DND-41 (cell line): Measurements from ENCODE around the gene BARHL2.

Experiments
- ATAC-seq: fragments of 200-7000 bp; cut with Tn5 transposase; 3 replicates; pipeline ENCODE4 v1.9.1; 2021; ENCODE audit warnings: low read depth; ENCODE audit not compliant: insufficient read depth
- DNase-seq: peaks from one replicate; pipeline ENCODE4 v3.0.0-alpha.2; 2020
- H2AFZ ChIP-seq: 2 replicates; pipeline ENCODE4 v1.6.0; 2012; ENCODE audit warnings: low read depth, low read length
- H3K27ac ChIP-seq: 2 replicates; pipeline ENCODE4 v1.5.1; 2012; ENCODE audit warnings: low read length, inconsistent platforms
- H3K27me3 ChIP-seq: fragments of 200-600 bp; sonication (generic); 2 replicates; pipeline ENCODE4 v1.6.0; 2012; ENCODE audit warnings: low read length, mild to moderate bottlenecking, inconsistent platforms; ENCODE audit not compliant: insufficient read depth, poor library complexity
- H3K36me3 ChIP-seq: 2 replicates; pipeline ENCODE4 v1.5.1; 2012; ENCODE audit warnings: low read length, inconsistent platforms; ENCODE audit not compliant: insufficient read depth
- H3K4me1 ChIP-seq: 2 replicates; pipeline ENCODE4 v1.5.1; 2012; ENCODE audit warnings: mild to moderate bottlenecking, low read length; ENCODE audit not compliant: insufficient read depth
- H3K4me2 ChIP-seq: 2 replicates; pipeline ENCODE4 v1.6.0; 2012; ENCODE audit warnings: mild to moderate bottlenecking, moderate library complexity, low read length, inconsistent platforms; ENCODE audit not compliant: insufficient read depth
- H3K4me3 ChIP-seq, 2 experiments: fragments of 200-600 bp in 1 of 2; shearing (Covaris generic) in 1 of 2; 2 replicates each; pipeline ENCODE4 v1.5.1; 2012 to 2016; ENCODE audit warnings: inconsistent platforms in 2 of 2, low read length in 2 of 2, mild to moderate bottlenecking in 2 of 2, low read depth in 1 of 2, moderate library complexity in 1 of 2
- H3K79me2 ChIP-seq: 2 replicates; pipeline ENCODE4 v1.6.0; 2012; ENCODE audit warnings: low read length, inconsistent platforms; ENCODE audit not compliant: insufficient read depth
- H3K9ac ChIP-seq: 2 replicates; pipeline ENCODE4 v1.6.0; 2012; ENCODE audit warnings: low read depth, mild to moderate bottlenecking, inconsistent platforms, low read length, moderate library complexity
- H3K9me3 ChIP-seq: 2 replicates; pipeline ENCODE4 v1.5.1; 2012; ENCODE audit warnings: low read length, moderate library complexity, mild to moderate bottlenecking, inconsistent platforms; ENCODE audit not compliant: insufficient read depth, severe bottlenecking
- H4K20me1 ChIP-seq: 2 replicates; pipeline ENCODE4 v1.6.0; 2012; ENCODE audit warnings: low read length; ENCODE audit not compliant: insufficient read depth
- CTCF ChIP-seq: IDR thresholded peaks from 2 replicates; pipeline ENCODE4 v1.5.1; 2012; ENCODE audit warnings: borderline replicate concordance, low read length, moderate library complexity, mild to moderate bottlenecking; ENCODE audit not compliant: poor library complexity, severe bottlenecking; ENCODE audit errors: extremely low read depth
- EZH2 ChIP-seq: IDR thresholded peaks from 3 replicates; pipeline ENCODE4 v1.6.1; 2012; ENCODE audit warnings: borderline replicate concordance, low read depth, mild to moderate bottlenecking, moderate library complexity, low read length, inconsistent platforms; ENCODE audit not compliant: severe bottlenecking

BARHL2 gene

GRCh38 chr1:90721210-90722194, 4.4 kb upstream of the BARHL2 start:
- ATAC-seq (peak; percentile 86), DNase-seq (peak; percentile 78)
- Histone ChIP-seq H3K27me3 (no peaks in the 10 kb centered on the region), H3K27ac (peak overlapping the region; percentile 63), H2AFZ (peak overlapping the region; percentile 66), H3K4me2 (peak overlapping the region; percentile 59), H3K36me3 (no peaks in the 10 kb centered on the region), H3K9me3 (peaks cover 6% of the 10 kb centered on the region), H3K4me3 (peak overlapping the region; percentile 5 to 39; a peak in 2 of 4 replicates), H4K20me1 (no peaks in the 10 kb centered on the region), H3K9ac (peak overlapping the region; percentile 35), H3K79me2 (no peaks in the 10 kb centered on the region), H3K4me1 (peaks cover 24% of the 10 kb centered on the region)
- TF ChIP-seq CTCF (peak; percentile 94), EZH2 (no peak)

- Histone ChIP-seq H2AFZ (no peak overlapping the region), H3K4me3 (no peak overlapping the region), H3K27me3 (no peaks in the 10 kb centered on the region), H3K4me1 (peaks cover 24% of the 10 kb centered on the region), H3K4me2 (no peak overlapping the region), H4K20me1 (no peaks in the 10 kb centered on the region), H3K27ac (no peak overlapping the region), H3K9me3 (peaks cover 6% of the 10 kb centered on the region), H3K79me2 (no peaks in the 10 kb centered on the region), H3K9ac (no peak overlapping the region), H3K36me3 (no peaks in the 10 kb centered on the region)
- no peak for TF ChIP-seq EZH2
- TF ChIP-seq CTCF = no peak
- ATAC-seq (no peak), DNase-seq (no peak)
These were observed 3.1 kb upstream of the BARHL2 start for GRCh38 chr1:90720145-90720636.

- Histone ChIP-seq H3K79me2 (no peaks in the 10 kb centered on the region), H3K4me3 (no peak overlapping the region), H3K27ac (no peak overlapping the region), H3K4me2 (no peak overlapping the region), H3K9ac (no peak overlapping the region), H3K36me3 (no peaks in the 10 kb centered on the region), H2AFZ (no peak overlapping the region), H4K20me1 (no peaks in the 10 kb centered on the region), H3K4me1 (peaks cover 24% of the 10 kb centered on the region), H3K9me3 (peaks cover 6% of the 10 kb centered on the region), H3K27me3 (no peaks in the 10 kb centered on the region)
- ATAC-seq (no peak), DNase-seq (no peak)
- TF ChIP-seq CTCF = no peak
- TF ChIP-seq EZH2 = no peak
These were observed 2.4 kb upstream of the BARHL2 start for GRCh38 chr1:90719330-90720144.
